ENCODE data around the gene IL1RAPL2.

The IL1RAPL2 gene

DNA sequence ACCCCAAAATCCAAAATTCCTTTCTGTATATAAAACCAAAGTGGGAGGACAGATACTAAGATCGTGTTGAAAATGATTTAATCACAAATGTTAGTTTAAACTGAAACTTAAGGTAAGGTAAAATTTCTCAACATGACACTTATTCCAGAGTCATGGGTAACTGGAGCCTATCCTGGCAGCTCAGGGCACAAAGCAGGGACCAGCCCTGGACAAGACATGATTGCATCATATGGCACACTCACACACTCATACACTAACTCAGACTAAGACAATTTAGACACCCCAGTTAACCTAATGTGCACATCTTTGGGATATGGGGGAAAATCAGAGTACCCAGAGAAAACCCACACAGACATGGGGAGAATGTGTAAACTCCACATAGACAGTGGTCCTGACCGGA lies 898.6 kb downstream of the IL1RAPL2 start:
- DNase-seq (ENCODE audit: low spot score) = no peak

GRCh38 chrX:105468741-105469140 lies 902.7 kb downstream of the IL1RAPL2 start:
- no peak for DNase-seq (ENCODE audit: low spot score)

- DNase-seq (ENCODE audit: low spot score) = no peak
Measured at GRCh38 chrX:105471597-105471996, 905.6 kb downstream of the IL1RAPL2 start.

GRCh38 chrX:105475801-105476200 lies 909.8 kb downstream of the IL1RAPL2 start:
- no peak for DNase-seq (ENCODE audit: low spot score)

- no peak for DNase-seq (ENCODE audit: low spot score)
Measured at GRCh38 chrX:105477351-105477750, 911.4 kb downstream of the IL1RAPL2 start.

DNA sequence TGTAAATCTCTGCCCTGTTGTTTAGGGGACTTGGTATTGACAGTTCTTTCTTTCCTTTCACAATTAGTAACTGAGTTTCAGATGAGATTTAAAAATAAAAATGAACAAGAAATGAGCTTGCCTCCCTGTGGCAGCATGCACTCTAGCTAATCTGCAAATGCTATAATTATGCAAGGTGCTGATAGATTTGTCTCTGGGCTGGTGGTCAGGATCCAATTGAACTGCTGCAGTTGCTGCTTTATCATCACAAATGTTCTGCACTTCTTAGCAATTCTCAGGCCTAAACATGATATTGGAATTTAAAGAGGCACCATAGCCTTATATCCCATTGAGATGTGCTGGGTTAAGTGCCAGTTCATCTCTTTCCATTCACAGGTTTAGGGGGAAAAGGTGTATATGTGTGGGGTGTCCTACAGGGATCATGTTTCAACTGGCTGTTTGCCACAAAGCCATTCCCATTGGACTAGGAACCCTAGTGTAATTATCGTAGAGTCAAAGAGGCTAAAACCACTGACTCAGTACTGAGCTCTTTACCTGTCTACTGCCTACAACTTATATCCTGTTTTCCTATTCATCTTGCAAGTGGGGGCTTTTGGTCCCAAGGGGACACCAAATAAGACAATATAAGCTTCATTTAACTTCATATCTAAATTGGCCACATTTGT lies 914.8 kb downstream of the IL1RAPL2 start:
- no peak for DNase-seq (ENCODE audit: low spot score)

- DNase-seq (ENCODE audit: low spot score) = no peak
Measured at GRCh38 chrX:105483011-105483410, 917.0 kb downstream of the IL1RAPL2 start.

- DNase-seq (ENCODE audit: low spot score) = no peak
Measured at GRCh38 chrX:105488716-105489115, 922.7 kb downstream of the IL1RAPL2 start.

GRCh38 chrX:105495376-105495775 lies 929.4 kb downstream of the IL1RAPL2 start:
- no peak for DNase-seq (ENCODE audit: low spot score)

DNA sequence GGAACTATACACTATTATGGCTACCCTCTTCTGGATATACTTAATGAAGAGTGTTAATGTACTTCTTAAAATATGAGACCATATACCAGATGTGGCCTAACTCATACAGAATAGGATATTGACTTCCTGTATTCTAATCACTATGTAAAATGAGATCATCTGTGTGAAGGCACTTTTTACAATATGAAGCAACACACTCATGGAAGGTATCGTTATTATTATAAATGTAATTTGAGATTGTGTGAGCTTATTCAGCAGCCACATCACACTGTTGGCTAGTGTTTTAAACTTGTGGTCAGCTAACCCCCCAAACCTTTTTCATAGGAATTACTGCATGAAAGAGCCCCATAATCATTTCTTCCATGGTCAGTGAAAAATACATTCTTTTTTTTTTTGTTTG lies 936.3 kb downstream of the IL1RAPL2 start:
- DNase-seq (ENCODE audit: low spot score) = no peak

DNA sequence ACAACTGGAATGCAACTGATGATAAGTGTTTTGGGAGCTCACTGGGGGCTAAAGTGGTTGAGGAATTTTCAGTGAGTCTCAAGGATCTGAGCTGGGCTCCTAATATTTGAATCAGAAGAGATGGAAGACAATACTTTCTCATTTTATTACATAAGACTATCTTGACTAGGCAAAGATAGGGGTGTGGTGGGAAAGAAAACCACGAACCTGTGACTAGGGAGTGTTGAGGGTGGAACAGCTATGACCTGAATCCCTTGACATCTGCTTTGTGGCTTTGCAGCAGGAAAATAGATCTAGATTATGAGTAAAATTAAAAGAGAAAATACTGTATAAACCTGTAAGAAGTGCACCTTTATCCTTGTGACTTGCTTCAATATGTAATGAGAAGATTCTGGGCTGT lies 949.6 kb downstream of the IL1RAPL2 start:
- no peak for DNase-seq (ENCODE audit: low spot score)

GRCh38 chrX:105526431-105526830 lies 960.4 kb downstream of the IL1RAPL2 start:
- no peak for DNase-seq (ENCODE audit: low spot score)

DNA sequence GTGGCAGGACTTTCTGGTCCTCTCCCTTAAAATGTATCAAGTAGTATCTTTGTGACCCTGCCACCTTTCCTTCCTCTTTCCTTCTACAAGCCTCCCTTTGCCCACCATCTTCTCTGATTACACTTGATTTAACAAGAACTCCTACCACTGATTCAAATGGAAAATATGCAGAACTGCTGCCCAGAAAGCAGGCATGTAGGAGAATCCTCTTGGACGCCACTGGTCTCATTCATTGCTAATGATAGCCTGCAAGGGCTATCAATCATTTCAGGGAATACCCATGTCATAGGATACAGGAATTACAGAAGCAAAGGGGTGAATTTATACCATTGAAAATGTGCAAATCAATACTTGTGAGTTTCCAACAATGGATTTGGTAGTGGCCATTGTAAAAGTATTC lies 961.8 kb downstream of the IL1RAPL2 start:
- DNase-seq (ENCODE audit: low spot score) = no peak

DNA sequence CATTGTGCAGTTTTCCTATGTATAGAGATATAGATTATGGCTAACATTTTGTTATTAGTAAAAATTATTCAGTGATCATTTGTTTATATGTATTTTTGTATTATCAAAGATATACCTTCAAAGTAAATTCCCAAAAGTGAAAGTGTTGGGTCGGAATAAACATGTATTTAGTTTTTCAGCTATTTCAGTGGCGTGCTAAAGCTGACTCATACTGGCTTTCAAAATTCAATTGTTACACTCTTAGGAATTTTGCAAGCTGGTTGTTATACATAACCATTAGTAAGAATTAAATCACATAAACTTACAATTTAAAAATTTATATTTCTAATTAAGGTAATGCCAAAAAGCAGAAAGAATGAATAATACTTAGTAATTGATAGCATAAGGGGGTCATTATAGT lies 968.0 kb downstream of the IL1RAPL2 start:
- DNase-seq (ENCODE audit: low spot score) = no peak

GRCh38 chrX:105543283-105543682 lies 977.3 kb downstream of the IL1RAPL2 start:
- DNase-seq (ENCODE audit: low spot score) = no peak

DNA sequence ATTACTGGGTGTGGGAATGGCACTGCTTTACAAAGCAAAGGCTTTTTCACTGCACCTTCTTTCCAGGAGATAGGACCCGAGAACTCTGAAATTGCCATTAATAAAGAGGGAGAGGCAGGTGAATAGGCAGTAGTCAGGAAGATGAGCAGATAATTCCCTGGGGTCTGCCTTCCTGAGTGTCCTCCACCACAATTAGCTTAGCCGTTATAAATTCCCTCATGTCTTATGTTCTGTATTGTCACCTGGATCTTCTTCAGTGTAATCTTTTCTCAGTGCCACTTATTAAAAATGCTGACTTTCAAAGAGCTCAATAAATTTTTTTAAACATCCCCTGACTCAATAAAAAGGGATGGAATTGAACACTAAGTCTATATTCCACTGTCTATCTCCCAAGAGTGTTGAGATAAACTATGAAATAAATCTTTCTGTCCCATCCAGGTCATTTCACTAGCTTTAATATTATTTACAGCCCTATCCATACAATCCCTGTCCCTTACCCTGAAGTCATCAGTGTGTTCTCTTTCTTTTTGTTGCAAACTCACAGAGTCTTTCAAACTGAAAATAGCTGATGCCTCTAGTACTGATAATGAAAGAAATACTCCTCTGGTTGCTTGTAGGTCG lies 984.2 kb downstream of the IL1RAPL2 start:
- no peak for DNase-seq (ENCODE audit: low spot score)

DNA sequence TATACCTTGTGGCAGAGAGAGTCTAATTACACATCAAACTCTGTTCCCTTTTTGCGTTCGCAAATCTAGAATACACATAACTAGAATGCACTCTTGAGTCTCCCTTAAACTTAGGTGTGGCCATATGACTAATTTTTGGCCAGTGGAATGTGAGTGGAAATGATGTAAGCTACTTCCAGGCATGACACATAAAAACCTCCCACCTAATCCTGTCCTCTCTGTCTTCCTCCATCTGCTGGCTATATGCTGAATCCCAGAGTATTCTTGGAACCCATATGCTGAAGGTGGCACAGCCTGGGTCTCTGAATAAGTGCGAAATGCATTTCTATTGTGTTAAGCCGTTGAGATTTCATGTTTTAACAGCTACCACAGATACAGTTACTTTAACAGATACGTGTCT lies 986.4 kb downstream of the IL1RAPL2 start:
- no peak for DNase-seq (ENCODE audit: low spot score)

- DNase-seq (ENCODE audit: low spot score) = no peak
Measured at GRCh38 chrX:105553118-105553517, 987.1 kb downstream of the IL1RAPL2 start.

- no peak for DNase-seq (ENCODE audit: low spot score)
Measured at GRCh38 chrX:105564501-105564900, 998.5 kb downstream of the IL1RAPL2 start.

DNA sequence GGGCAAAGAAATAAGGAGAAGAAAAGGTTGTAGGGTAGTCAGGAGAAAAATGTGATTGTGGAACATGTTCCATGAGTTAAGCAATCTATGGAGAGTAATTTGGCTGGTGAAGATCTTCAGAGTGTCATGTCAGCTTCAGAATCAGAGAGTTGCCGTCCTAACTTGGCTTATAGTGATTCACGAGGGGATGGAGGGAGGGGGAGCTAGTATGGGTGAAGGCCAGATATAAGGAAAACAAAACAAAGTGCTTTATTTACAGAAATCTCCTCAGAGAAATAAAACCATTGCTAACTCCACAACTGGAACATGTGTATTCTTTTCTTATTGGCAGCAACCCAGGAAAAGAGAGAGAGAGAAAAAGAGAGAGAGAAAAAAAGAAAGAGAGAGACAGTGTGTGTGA lies 999.9 kb downstream of the IL1RAPL2 start:
- DNase-seq (ENCODE audit: low spot score) = no peak

DNA sequence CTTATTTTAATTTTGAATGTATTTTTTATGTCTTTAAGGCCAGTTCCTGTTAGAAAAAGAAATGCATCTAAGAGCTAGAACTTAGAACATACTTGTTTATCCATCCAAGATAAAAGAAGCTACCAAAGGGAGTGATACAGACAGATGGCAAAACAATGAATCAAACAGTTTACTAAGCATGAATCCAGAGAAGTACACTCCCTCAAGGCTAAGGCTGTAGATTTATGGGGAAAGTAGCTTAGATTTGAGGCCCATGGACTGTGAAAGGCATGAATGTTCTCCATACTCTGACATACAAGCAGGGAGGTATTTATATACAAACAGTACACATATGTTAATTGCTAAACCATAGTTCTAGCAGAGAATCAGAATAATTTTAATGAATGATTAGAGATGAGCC lies 1001.1 kb downstream of the IL1RAPL2 start:
- DNase-seq (ENCODE audit: low spot score) = no peak

GRCh38 chrX:105608745-105609144 lies 1042.7 kb downstream of the IL1RAPL2 start:
- no peak for DNase-seq (ENCODE audit: low spot score)

GRCh38 chrX:105609530-105609929 lies 1043.5 kb downstream of the IL1RAPL2 start:
- DNase-seq (ENCODE audit: low spot score) = no peak

DNA sequence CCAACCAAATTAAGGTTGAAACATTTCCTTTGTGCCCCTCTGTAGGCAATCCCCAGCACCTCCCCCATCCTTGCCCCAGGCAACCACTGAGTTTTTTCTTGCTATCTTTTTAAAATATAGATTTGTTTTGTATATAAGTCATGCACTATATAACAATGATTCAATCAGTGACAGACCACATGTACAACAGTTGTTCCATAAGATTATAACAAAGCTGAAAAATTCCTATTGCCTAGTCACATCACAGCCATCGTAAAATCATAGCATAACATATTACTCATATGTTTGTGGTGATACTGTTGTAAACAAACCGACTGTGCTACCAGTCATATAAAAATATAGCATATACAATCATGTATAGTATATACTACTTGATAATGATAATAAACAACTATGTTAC lies 1044.4 kb downstream of the IL1RAPL2 start:
- no peak for DNase-seq (ENCODE audit: low spot score)
